Loucy (cell line): Measurements from ENCODE around the gene C11orf65.
"Not testable (repeated sequence)": the region's sequence is repeated elsewhere in the genome, so short reads cannot be mapped to it uniquely, and the experiment has no call there.

Source experiments
- H2AFZ ChIP-seq: fragments of 200-600 bp; sonication (generic); 2 replicates; pipeline ENCODE4 v1.6.0; 2016; ENCODE audit warnings: antibody characterized with exemption, mild to moderate bottlenecking, low read length, moderate library complexity
- H3F3A ChIP-seq: fragments of 200-600 bp; 2 replicates; pipeline ENCODE4 v1.6.0; 2016; ENCODE audit warnings: antibody characterized with exemption, low read depth, mild to moderate bottlenecking
- H3K27me3 ChIP-seq: fragments of 200-600 bp; sonication (generic); 2 replicates; pipeline ENCODE4 v1.6.1; 2014; ENCODE audit warnings: low read length, mild to moderate bottlenecking; ENCODE audit not compliant: insufficient read depth, poor library complexity, severe bottlenecking
- H3K36me3 ChIP-seq: fragments of 200-600 bp; sonication (generic); 2 replicates; pipeline ENCODE4 v1.6.1; 2016; ENCODE audit warnings: low read length; ENCODE audit not compliant: insufficient read depth
- H3K4me1 ChIP-seq: fragments of 200-600 bp; sonication (generic); 2 replicates; pipeline ENCODE4 v1.5.1; 2014; ENCODE audit warnings: low read length, mild to moderate bottlenecking; ENCODE audit not compliant: insufficient read depth, poor library complexity, severe bottlenecking
- H3K4me2 ChIP-seq: fragments of 200-600 bp; sonication (generic); 2 replicates; pipeline ENCODE4 v1.6.0; 2014; ENCODE audit warnings: antibody characterized with exemption, low read length, low read depth, mild to moderate bottlenecking; ENCODE audit not compliant: poor library complexity, severe bottlenecking
- H3K4me3 ChIP-seq: fragments of 200-600 bp; sonication (generic); 2 replicates; pipeline ENCODE4 v1.5.1; 2014; ENCODE audit warnings: low read length, mild to moderate bottlenecking, mixed read lengths; ENCODE audit not compliant: poor library complexity, severe bottlenecking
- H3K79me2 ChIP-seq: fragments of 200-600 bp; sonication (generic); 2 replicates; pipeline ENCODE4 v1.6.1; 2014; ENCODE audit warnings: low read length; ENCODE audit not compliant: insufficient read depth
- H3K9ac ChIP-seq: fragments of 200-600 bp; sonication (generic); 2 replicates; pipeline ENCODE4 v1.6.0; 2014; ENCODE audit warnings: mild to moderate bottlenecking, low read depth, low read length, moderate library complexity; ENCODE audit not compliant: poor library complexity, severe bottlenecking
- H3K9me2 ChIP-seq: fragments of 200-600 bp; sonication (generic); replicated peaks from 2 replicates; pipeline ENCODE4 v1.6.1; 2016; ENCODE audit warnings: low read depth, low read length, mixed read lengths
- H3K9me3 ChIP-seq: fragments of 200-600 bp; sonication (generic); 2 replicates; pipeline ENCODE4 v1.6.1; 2014; ENCODE audit warnings: mild to moderate bottlenecking, antibody characterized with exemption, low read length, low read depth; ENCODE audit not compliant: insufficient read depth
- H4K20me1 ChIP-seq: fragments of 200-600 bp; sonication (generic); 2 replicates; pipeline ENCODE4 v1.6.0; 2014; ENCODE audit warnings: antibody characterized with exemption, low read length, mild to moderate bottlenecking; ENCODE audit not compliant: insufficient read depth, poor library complexity, severe bottlenecking
- EZH2phosphoT487 ChIP-seq: fragments of 200-600 bp; IDR thresholded peaks from 2 replicates; pipeline ENCODE4 v1.6.1; 2018; ENCODE audit warnings: antibody characterized with exemption, mild to moderate bottlenecking, moderate library complexity, borderline replicate concordance
- TF ChIP-seq, protein P1 (sequence below): fragments of 200-600 bp; sonication (generic); conservative IDR thresholded peaks from 2 replicates; pipeline ENCODE4 v1.5.1; 2014; ENCODE audit warnings: mild to moderate bottlenecking, antibody characterized with exemption, low read length

The C11orf65 gene

DNA sequence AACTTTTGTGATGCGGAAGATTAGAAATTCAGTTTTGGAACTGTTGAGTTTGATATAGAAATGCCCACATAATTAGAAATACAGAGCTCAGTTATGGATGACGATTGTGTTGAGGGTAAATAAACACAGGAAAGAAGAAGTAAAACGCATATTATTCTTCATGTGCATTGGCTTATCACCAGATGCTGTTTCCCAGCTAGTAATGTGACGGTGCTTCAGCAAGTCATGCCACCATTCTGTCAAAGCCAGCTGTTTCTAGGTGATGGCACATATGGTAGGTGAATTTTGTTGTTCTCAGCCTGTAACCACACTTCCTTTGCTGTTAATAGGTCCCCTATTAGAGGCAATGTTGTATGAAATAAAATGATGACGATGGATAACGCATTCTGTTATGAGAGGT is 68.9 kb downstream of the C11orf65 start:
- TF ChIP-seq, protein P1, sequence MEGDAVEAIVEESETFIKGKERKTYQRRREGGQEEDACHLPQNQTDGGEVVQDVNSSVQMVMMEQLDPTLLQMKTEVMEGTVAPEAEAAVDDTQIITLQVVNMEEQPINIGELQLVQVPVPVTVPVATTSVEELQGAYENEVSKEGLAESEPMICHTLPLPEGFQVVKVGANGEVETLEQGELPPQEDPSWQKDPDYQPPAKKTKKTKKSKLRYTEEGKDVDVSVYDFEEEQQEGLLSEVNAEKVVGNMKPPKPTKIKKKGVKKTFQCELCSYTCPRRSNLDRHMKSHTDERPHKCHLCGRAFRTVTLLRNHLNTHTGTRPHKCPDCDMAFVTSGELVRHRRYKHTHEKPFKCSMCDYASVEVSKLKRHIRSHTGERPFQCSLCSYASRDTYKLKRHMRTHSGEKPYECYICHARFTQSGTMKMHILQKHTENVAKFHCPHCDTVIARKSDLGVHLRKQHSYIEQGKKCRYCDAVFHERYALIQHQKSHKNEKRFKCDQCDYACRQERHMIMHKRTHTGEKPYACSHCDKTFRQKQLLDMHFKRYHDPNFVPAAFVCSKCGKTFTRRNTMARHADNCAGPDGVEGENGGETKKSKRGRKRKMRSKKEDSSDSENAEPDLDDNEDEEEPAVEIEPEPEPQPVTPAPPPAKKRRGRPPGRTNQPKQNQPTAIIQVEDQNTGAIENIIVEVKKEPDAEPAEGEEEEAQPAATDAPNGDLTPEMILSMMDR: no peak
- no peak for TF ChIP-seq EZH2phosphoT487
- no peaks in the 10 kb centered on the region for H3F3A ChIP-seq

DNA sequence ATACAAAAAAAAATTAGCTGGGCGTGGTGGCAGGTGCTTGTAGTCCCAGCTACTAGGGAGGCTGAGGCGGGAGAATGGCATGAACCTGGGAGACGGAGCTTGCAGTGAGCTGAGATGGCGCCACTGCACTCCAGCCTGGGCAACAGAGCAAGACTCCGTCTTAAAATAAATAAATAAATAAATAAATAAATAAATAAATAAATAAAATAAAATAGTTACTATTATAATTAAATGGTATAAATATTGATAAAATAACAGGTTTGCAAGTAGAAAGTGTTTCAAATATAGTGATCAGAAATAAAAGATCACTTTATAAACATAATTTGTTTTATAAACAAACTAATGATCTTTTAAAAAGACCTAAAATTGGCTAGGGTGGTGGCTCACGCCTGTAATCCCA is 70.7 kb downstream of the C11orf65 start:
- H3K9me3 ChIP-seq, H3K27me3 ChIP-seq, H3K9ac ChIP-seq, H2AFZ ChIP-seq, H3K79me2 ChIP-seq, H3K4me3 ChIP-seq, H3K36me3 ChIP-seq, H4K20me1 ChIP-seq, H3K4me2 ChIP-seq, H3K9me2 ChIP-seq, H3F3A ChIP-seq, H3K4me1 ChIP-seq: not testable (repeated sequence)

More for the DNA sequence above, 68.9 kb downstream of the C11orf65 start:
- no peaks in the 10 kb centered on the region for H3K9me3 ChIP-seq
- H2AFZ ChIP-seq: no peak overlapping the region
- H3K4me3 ChIP-seq: no peak overlapping the region
- H3K79me2 ChIP-seq: no peaks in the 10 kb centered on the region
- H4K20me1 ChIP-seq: no peaks in the 10 kb centered on the region
- no peaks in the 10 kb centered on the region for H3K9me2 ChIP-seq
- no peaks in the 10 kb centered on the region for H3K27me3 ChIP-seq
- no peak overlapping the region for H3K9ac ChIP-seq
- H3K4me2 ChIP-seq: no peak overlapping the region
- H3K4me1 ChIP-seq: no peaks in the 10 kb centered on the region
- no peaks in the 10 kb centered on the region for H3K36me3 ChIP-seq

DNA sequence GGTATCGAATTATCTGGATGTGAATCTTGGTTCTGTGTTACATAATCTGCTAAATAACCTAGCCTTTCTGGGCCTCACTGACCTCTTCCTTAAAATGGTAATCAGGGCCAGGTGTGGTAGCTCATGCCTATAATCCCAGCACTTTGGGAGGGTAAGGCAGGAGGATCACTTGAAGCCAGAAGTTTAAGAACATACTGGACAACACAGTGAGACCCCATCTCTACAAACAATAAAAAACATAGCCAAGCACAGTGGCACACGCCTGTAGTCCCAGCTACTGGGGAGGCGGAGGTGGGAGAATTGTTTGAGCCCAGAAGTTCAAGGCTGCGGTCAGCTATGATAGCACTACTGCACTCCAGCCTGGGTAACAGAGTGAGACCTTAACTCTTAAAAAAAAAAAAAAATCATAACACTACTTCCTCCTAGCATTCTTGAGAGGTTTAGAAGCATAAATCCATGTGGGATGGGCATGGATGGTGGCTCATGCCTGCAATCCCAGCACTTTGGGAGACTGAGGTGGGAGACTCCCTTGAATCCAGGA is 72.5 kb downstream of the C11orf65 start:
- H3K4me1 ChIP-seq: no peaks in the 10 kb centered on the region
- no peak for TF ChIP-seq EZH2phosphoT487
- TF ChIP-seq, protein P1: no peak
- H3K79me2 ChIP-seq: no peaks in the 10 kb centered on the region
- H2AFZ ChIP-seq: no peak overlapping the region
- no peaks in the 10 kb centered on the region for H3K36me3 ChIP-seq
- H3F3A ChIP-seq: no peaks in the 10 kb centered on the region
- H3K9ac ChIP-seq: no peak overlapping the region
- H3K4me3 ChIP-seq: no peak overlapping the region
- H4K20me1 ChIP-seq: no peaks in the 10 kb centered on the region
- no peaks in the 10 kb centered on the region for H3K9me3 ChIP-seq
- H3K27me3 ChIP-seq: no peaks in the 10 kb centered on the region
- no peak overlapping the region for H3K4me2 ChIP-seq
- no peaks in the 10 kb centered on the region for H3K9me2 ChIP-seq

DNA sequence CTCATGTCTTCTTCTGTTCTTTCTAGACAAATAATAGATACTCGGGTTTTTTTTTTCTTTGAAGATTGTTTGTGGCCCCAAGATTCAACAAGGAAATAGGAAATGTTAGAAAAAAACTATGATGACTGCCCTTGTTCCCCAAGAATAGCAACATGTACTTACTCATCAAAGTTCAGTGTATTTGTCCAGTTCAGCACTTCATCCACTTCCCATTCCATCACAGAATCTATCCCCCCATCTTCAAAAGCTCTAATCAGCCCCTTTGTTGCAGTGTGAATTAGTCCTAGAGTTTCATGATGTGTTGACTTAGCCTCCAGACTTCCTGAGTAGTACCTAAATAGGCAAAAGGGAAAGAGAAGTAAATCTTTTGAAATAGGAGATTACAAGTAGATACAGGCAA is 74.3 kb downstream of the C11orf65 start:
- Histone ChIP-seq H3K9ac (no peak overlapping the region), H3K4me2 (no peak overlapping the region), H3K9me2 (no peaks in the 10 kb centered on the region), H3K4me1 (no peaks in the 10 kb centered on the region), H3F3A (no peaks in the 10 kb centered on the region), H3K9me3 (no peaks in the 10 kb centered on the region), H3K36me3 (no peaks in the 10 kb centered on the region), H3K79me2 (no peaks in the 10 kb centered on the region), H4K20me1 (no peaks in the 10 kb centered on the region), H3K27me3 (no peaks in the 10 kb centered on the region), H2AFZ (no peak overlapping the region), H3K4me3 (no peak overlapping the region)
- TF ChIP-seq EZH2phosphoT487: no peak
- TF ChIP-seq, protein P1: no peak
